ENCODE results near the gene ZMIZ1.
A peak's percentile ranks its signal among the peaks of the same experiment; 100 is the strongest.

Gene ZMIZ1

DNA sequence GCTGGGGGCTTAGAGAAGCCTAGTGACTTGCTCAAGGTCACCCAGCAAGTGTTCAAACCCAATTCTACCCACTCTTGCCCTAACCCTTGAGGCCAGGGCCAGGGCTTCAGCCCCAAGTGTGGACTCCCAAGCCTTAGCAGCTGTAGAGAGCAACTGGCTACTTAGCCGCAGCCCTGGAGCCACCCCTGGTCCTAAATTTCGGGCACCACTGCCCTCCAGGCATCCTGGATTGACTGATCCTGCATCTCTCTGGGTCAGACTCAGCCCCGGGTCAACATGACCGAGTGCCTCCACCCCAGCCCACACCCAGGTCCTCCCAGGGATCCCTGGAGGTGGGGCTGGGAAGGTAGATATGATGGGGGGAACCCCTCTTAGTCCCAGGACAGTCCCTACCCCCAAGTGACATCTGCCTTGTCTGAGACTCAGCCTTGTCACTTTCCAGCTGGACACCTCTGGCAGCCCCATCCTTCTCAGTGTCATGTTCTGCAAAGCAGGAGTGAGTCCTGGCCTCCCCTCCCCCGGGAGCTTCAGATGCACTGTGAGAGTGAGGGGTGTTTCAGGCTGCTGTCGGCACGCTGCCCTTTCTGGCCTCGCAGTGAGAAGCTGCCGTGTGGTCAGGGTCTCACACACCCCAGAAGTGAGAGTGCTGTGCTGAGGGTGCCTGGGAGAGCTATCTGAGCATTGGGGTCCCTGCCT, 89.8 kb downstream of the ZMIZ1 start:
- DNase-seq = no peak

DNA sequence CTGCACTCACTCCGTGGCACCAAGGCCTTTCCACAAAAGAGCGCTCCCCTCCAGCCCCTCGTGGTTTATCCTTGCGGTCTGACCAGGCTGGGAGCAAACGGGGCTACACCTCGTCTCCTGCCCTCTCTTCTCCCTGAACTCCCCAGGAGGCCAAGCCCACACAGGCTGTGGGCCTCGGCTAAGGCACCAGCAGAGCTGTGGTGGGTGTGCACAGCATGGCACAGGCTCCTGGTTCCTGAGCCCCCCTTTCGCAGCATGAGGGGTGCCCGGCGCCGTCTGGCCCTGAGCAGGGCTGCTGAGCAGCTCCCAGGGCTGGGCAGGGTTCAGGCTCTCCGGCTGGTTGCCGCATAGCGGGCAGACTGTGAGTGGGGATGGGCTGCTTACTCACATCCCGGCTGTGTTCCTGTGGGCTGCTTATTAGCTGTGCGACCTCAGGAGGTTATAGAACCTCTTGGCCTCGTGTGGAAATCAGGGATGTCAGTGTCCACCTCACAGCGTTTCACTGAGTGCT, 90.4 kb downstream of the ZMIZ1 start:
- peak; percentile 70 for DNase-seq

DNA sequence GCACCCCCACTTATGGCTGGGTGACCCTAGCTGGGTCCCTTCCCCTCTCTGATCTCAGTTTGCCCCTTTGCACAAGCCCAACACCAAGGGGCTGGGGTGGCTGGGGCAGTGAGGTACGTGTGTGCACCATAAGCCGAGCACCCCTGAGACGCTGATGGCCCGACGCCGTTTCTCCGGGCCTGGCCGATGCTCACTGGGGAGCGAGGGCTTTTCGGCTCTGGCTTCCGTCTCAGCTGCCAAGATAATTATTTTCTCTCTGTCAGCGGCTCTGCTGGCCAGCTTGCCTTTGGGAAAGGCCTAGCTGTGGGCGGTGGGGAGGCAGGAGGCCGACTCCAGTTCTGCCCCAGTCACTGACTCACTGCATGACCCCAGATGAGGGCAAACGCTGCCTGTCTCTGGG, 91.0 kb downstream of the ZMIZ1 start:
- peak; percentile 46 for DNase-seq

DNA sequence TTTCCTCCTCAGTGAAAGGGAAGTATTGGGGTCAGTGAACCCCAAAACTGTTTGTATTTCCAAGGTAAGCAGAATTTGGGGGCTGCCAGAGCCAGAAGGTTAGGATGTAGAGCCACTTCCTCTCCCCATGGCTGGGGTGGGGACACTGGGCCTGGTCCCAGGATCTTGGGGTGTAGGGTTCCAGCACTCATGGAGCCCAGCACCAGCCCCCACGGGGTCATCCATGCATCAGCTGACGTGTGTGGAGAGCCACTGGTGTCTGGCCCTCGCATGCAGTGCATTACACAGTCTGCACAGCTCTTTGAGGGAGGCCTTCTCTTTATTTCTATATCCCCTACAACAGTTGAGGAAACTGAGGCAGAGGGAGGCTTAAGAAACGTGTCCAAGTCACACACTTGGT, 91.4 kb downstream of the ZMIZ1 start:
- DNase-seq = no peak

DNA sequence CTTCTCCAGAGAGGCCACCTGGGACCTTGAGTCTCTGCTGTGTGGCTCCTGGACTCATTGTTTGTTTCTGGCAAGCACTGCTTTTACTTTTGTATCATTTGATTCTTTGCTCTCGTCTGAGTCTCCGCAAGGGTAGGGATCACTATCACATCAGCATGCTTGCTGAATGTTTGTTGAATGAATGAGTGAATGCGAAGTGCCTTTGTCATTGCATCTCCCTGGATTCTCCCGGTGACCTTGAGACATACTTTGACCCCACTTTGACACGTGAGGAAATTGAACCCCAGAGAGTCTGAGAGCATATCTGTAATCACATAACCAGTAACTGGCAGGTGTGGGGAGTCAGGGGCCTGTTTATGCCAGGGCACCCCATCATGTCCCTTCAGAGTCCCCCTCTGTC, 92.8 kb downstream of the ZMIZ1 start:
- no peak for DNase-seq

DNA sequence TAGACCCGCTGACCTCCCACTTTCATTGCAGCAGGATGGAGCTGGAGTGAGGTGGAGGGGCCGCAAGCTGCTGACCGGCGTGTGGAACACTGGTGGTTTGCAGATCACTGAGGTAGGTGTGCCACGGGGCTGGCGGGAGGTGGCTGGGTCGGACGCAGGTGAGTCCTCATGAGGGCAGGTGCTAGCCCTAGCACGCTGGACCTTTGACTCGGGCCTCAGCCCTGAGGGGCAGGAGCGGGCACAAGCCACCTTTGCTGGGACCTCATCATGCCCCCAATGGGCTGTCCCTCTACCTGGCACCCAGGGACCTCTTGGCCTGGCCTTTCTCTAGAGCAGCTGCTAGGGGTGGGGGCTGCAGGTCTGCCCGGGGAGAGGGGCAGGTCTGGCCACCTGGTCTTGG, 93.3 kb downstream of the ZMIZ1 start:
- no peak for DNase-seq

DNA sequence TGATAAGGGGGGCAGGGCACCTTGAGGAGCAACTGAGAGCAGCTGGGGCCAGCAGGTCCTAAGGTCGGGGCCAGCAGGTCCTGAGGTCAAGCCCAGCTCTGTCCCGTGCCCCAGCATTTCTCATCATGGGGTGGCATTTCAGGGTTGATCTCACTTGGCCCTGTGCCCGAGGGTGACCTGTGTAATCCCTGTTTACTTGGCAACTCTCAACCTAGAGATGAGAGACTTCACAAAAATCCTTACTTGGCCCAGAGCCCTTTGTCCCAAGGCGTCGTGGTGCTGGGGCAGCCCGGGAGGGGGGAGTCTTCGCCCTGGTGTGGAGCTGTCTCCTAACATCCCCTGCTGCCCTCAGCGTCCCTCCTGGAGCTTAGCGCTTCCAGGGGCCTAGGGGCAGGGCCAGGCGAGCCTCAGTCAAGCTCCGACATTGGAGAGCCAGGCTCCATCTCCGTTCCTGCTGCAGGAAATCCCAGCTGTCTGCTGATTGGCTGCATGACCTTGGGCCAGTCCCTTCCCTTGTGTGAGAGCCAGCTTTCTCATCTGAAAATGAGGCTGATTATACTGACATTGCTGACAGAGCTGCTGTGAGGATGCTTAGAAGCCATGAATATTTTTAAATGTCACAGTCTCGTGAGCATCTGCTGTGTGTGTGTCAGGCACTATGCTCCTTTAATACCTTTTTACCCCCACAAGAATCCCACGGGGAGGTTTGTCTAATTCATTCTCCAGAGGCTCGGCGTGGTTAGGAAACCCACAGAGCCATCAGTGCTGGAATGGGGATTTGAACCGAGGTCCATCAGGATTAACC, 94.3 kb downstream of the ZMIZ1 start:
- no peak for DNase-seq

DNA sequence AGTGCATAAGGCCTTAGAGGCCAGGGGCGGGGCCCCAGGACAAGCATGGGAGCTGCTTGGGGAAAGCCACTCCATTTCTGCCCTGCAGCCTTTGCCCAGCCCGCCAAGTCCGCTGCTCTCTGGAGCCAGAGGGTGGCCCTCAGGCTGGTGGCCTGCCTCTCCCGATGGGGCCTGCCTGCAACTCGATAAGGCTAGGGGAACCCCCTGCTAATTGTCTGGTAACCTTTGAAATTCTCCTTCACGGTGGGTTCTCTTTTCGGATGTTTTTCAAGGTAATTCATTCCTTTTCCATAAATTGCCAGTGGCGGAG, 94.9 kb downstream of the ZMIZ1 start:
- no peak for DNase-seq

DNA sequence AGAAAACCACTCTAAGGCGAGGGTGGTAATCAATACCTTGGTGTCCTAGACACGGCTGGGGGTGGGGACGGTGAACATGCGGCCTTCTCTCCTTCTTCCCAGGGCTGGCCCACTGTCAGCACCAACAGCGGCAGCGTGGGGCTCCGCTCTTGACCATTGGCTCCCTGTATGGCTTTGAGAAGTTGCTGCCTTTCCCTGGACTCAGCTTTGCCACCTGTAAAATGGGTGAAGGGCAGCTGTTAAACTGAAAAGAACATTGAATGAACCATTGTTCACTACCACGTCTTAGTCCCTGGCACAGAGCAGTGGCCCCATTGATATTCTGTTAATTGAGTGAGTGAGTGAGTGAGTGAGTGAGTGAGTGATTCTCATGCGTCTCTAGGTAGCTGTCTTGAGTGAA, 95.3 kb downstream of the ZMIZ1 start:
- DNase-seq = no peak

DNA sequence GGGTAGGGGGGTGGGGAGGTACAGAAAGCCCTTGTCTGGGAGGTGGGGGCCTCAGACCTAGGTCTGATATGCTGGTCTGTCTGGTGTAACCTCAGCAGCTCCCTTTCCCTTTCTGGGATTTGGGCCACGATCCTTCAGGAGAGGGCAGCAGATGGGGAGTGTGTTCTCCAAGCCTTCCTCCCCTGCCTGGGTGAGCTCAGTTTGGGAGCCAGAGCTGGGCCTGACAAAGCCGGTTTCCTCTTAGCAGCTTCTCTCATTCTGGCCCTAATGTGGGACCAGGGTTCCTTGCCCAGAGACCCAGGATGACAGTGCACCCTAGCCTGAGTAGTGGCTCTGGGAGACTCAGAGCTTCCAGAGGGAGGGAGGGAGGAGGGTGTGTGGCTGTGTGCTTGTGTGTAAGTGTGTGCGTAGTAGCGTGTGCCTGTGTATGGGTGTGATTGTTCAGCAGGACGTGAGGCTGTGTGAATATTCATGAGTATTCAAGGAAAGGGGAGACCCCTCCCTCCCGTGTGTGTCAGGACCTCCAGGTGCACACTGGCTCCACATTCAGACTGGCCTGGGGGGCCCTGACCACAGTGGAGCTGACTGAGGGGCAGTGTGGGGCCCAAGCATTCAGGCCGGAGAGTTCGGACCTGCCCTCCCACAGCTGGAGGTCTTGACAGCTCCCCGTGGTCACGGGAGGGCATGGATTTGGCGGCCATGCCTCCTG, 96.5 kb downstream of the ZMIZ1 start:
- DNase-seq = no peak

DNA sequence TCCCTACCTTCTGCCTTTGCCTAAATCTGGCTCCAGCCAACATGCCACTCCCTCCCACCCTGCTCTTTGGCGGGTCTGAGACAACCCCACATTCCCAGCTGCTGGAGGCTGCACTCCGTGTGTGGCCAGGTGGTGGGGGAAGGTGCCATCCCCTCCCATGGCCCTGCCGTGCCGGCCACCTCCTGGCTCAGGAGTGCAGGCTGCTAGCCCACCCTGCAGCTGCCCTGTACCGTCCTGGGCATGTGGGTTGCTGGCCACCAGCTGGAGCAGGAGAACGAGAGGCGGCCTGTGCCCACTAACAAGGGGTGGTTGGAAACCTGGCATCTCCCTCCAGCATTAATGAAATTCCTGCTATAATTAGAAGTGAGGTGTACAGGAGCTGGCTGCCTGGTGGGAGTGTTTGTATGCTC, 97.6 kb downstream of the ZMIZ1 start:
- DNase-seq = no peak

DNA sequence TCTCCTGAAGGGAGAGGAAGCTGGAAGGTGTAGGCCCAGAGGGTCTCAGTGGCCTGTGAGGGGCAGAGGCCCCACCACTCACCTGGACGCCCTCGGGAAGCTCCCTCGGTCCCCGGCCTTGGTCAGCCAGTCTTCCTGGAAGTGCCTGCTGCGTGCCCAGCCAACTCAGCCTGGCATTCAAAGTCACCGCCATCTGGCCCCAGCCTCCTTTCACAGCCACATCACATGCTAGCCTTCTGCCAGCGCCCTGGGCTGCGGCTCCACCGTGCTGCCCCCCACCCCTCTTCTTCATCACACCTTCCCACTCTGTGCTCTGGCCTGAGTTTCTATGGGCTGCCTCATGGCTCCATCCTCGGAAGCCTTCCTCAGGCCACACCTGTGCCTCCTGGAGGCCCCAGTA, 98.0 kb downstream of the ZMIZ1 start:
- DNase-seq = no peak

DNA sequence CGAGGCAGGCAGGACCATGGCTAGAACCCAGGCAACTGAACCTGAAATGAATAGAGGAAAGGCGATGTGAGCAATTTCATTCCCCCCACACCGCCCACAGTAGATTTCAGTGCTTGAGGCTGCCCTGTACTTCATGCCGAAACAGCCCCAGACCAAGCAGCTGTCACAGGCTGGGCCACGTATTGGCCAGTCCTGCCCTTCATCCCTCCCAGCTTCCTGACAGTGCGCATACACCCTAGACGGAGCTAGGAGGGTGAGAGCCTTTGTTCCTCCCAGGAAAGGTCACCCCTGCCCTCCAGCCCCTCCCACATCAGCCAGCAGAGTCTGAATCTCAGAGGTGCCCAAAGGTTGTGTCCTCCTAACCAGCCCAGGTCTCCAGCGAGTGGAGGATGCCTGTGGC, 98.8 kb downstream of the ZMIZ1 start:
- no peak for DNase-seq

DNA sequence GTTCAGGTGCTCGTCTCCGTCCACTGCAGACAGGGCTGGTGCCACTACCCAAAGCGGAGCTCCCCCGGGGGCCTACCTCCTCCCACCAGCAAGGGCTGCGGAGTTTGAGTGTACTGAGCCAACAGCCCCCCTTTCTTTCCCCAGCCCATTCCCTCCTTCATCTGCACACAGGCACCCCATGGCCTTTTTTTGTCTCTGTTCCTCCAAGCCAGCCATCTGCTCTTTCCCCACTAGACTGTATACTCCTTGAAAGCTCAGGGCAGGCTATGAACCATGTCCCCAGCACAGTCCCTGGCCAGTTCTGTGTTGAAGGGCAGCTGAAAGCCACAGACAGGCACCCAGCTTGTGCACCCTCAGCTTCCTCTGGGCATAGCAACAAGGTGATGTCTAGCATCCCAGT, 99.4 kb downstream of the ZMIZ1 start:
- no peak for DNase-seq

DNA sequence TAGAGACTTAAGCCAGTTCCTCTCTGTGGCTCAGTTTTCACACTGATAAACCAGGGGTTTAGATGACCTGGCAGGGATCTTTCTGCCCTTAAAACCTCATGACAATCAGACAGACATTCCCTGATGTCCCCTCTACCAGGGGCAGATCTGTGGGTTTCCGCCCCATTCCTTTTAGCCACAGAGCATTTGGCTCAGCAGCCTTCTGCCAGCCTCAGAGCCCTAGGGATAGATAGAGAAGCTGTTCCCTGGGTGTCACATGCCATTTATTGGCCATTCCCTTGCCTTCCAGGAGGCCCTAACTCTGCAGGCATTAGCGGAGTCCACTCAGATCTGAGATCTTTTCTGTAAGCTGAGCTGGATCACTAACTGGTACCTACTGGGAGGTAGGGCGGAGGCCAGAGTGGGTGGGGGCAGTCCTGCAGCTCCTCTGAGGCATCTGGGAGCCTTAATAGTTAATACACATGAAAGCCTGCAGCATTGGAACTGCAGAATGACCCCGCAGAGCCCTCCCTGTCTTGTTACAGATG, 101.5 kb downstream of the ZMIZ1 start:
- DNase-seq = no peak

DNA sequence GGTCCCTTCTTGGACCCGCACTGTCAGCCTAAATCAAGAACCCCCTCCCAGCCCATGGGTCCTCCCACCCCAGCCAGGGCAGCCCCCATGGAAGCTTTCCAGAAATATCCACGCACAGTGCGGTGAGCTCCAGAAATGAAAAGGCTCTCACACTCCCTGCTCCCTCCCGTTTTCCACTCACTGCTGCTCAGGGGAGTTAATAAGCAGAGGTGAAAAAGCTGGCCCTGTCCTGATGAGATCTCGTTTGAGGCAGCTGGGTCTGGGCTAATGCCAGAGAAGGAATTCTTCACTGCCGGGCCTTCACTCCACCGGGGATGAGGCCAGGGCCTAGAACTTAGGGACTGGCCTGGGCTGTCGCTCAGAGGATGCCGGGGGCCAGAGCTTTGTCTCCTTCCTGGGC, 102.2 kb downstream of the ZMIZ1 start:
- no peak for DNase-seq

DNA sequence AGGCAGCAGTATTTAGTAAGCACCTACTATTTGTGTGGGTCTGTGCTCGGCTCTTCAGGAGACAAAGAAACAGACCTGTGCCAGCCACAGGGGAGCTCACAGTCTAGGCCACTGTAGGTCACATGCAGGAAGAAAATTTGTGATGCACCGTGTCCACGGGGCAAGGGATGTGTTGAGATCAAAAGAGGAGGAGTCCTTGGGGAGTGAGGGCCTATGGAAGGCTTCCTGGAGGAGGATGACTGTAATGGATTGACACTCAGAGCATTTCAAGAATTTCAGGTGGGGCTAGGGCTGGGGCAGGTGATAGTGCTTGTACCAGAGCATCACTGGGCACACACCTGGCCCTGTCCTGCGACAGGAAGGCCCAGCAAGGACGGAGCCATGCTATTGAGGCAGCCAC, 102.7 kb downstream of the ZMIZ1 start:
- DNase-seq = no peak

DNA sequence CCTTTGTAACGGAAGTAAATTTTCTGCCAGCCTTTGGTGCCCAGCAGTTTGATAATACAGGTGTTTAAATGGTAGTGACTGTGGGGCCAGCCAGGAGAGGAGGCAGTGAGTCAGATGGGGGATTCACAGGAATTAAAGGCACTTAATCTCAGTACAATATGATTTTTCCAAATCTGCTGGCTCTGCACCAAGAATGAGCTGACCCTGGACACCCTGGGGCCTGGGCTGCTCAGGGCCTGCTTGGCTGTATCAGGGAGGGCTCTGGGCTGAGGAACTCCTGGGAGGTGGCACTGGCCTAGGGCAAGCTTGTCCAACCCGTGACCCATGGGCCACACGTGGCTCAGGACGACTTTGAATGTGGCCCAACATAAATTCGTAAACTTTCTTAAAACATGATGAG, 104.1 kb downstream of the ZMIZ1 start:
- no peak for DNase-seq

DNA sequence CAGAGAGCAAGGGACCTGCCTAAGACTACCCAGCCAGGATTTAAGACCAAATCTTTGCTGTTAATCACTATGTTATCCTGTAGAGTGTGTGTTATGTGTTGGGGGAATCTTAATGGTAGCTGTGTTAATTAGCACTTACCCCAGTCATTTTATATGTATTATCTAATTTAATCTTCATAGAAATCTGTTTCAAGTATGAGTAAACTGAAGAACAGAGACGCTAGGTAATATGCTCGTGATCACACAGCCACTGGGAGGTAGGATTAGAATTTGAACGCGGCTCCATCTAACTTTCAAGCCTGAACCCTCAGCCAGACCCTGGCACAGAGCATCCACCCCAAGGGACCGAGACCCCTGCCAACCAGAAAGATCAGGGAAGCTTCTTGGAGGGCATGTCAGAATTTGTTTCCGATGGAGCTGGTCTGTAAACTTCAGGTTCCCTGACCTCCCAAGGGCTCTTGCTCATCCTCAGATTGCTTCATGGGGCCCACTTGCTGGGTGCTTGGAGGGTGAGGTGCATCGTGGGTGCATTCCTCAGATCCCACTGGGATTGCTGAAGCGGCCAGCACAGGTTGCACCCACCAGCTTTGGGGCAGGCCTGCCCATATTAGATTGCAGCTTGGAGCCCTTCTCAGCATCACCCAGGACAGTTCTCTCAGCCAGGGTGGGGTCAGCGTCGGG, 105.0 kb downstream of the ZMIZ1 start:
- DNase-seq = no peak

DNA sequence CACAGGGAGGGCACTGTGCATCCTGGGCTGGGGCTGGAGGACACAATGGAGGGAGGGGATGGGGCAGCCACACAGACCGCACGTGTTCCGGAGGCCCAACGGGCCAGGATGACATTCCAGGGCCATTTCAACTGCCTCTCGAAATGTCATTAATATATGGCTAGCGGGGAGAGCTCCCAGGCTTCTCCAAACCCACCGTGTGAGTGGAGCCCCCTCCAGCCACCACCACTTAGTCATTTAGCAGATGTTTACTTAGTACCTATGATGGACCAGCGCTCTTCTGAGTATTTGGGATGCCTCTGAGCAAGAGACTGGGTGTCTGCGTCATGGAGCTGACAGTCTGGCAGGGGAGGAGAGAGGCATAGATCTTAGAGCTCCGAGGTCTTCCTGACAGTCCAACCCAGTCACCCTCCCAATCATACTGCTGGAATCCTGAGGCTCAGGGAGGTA, 107.3 kb downstream of the ZMIZ1 start:
- DNase-seq = peak; percentile 61

DNA sequence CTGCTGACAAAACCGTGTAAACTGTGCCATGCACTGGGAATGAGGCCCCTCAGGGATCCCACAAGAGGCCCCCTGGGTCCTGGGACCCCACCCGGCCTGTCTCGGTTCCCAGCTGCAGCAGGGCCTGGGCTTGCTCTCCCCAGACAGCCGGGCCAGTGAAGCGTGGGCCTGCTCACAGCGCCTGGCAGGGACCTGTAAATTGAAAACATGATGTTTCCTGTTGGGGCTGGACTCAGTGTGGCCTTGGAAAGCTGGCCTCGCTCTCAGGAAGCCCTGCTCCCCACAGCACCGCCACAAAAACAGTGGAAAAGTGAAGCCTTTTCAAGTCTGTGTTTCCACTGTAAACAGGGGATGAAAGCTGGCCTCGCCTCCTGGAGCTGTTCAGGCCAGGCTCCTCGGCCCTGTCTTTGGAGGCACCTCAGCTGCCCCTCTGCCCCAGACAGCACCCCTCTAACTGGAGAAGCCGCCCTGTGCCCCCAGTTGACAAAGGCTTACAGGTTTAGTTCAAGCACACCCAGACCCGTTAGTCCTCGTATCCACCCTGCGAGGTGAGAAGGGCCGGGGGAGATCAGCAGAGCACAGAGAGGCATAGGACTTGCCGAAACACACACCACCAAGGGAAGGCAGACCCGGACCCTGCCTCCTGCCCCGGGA, 108.3 kb downstream of the ZMIZ1 start:
- peak; percentile 35 for DNase-seq

DNA sequence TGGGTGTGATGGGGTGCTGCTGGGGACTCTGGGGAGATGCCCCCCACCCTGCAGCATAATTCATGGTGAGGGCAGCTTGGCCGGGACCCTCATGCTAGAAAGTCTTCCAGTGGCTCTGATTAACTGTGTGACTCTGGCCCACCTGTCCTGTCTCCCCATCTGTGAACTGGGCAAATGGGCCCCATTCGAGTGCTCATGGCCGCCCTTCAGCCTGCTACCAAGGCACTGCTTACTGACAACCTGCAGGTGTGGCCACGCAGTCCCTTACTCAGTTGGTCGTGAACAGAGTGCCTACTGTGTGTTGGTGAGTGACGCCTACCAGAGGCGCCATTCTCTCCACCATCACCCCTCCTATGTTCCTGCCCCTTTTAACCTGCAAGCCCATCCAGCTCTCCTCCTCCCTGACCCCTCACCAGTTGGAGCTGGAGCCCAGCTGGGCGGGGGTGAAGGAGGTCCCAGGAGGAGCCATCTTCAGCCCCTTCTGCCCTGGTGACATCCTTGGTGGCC, 109.4 kb downstream of the ZMIZ1 start:
- DNase-seq = no peak
